ENCODE measurements around the gene TMUB2. TPM values are rescaled to one million over a fixed set of nuclear protein-coding genes. Genes with fewer than 3 reads are reported as not detected.
A peak's percentile ranks its signal among the peaks of the same experiment; 100 is the strongest.

TMUB2 gene
- total and polyA plus RNA-seq, 2 of the 13 experiments (the other 11 are each of a cell fraction or from before 2014, with no cell fraction given), result 26.9 to 50.8 TPM

GRCh38 chr17:44221084-44221861 lies 34.5 kb downstream of the TMUB2 start (continued):
- TF ChIP-seq HMGA1 (CRISPR knock-in tag; conservative IDR thresholded peaks at IDR 0.05) (no peak), POGZ (CRISPR knock-in tag; IDR thresholded peaks at IDR 0.05) (no peak), ZNF761 (CRISPR knock-in tag; conservative IDR thresholded peaks at IDR 0.05) (no peak), ZNF562 (CRISPR knock-in tag; IDR thresholded peaks at IDR 0.05; ENCODE audit: borderline replicate concordance) (no peak), THAP11 (CRISPR knock-in tag; IDR thresholded peaks at IDR 0.05) (no peak; the same call in none of the 2 replicates), SPEN (CRISPR knock-in tag; IDR thresholded peaks at IDR 0.05; ENCODE audit: low read depth) (0 out of 2 replicates have a peak, but pooled peaks have one; percentile 7), HNF4G (IDR thresholded peaks at IDR 0.05; ENCODE audit: borderline replicate concordance, low read depth, low read length) (no peak), HNF4G (CRISPR knock-in tag; IDR thresholded peaks at IDR 0.05; ENCODE audit: borderline replicate concordance, low read depth) (no peak), HOXA9 (CRISPR knock-in tag; IDR thresholded peaks at IDR 0.05; ENCODE audit: borderline replicate concordance) (no peak), ZNF101 (CRISPR knock-in tag; IDR thresholded peaks at IDR 0.05; ENCODE audit: borderline replicate concordance, low read depth) (0 out of 2 replicates have a peak, but pooled peaks have one; percentile 18), RELA (CRISPR knock-in tag; IDR thresholded peaks at IDR 0.05) (0 out of 2 replicates have a peak, but pooled peaks have one; percentile 53), TEAD2 (CRISPR knock-in tag; IDR thresholded peaks at IDR 0.05) (no peak), ZSCAN29 (CRISPR knock-in tag; conservative IDR thresholded peaks at IDR 0.05) (peak; percentile 83), ZNF792 (CRISPR knock-in tag; IDR thresholded peaks at IDR 0.05) (peak; percentile 44; the same call in 1 of the 2 replicates), FOXK2 (IDR thresholded peaks at IDR 0.05) (no peak), SCMH1 (CRISPR knock-in tag; IDR thresholded peaks at IDR 0.05; ENCODE audit: borderline replicate concordance) (no peak), ESRRA (CRISPR knock-in tag; IDR thresholded peaks at IDR 0.05; ENCODE audit: low read depth) (no peak), MAX (IDR thresholded peaks at IDR 0.05) (peak; percentile 70), HDAC2 (CRISPR knock-in tag; IDR thresholded peaks at IDR 0.05) (no peak), ATF7-NPFF (CRISPR knock-in tag; IDR thresholded peaks at IDR 0.05; ENCODE audit: low read depth) (peak; percentile 76; the same call in 1 of the 2 replicates), MAFF (IDR thresholded peaks at IDR 0.05; ENCODE audit: low read depth, low read length) (no peak), SUZ12 (IDR thresholded peaks at IDR 0.05; ENCODE audit: low read depth, low read length) (no peak), GTF2F1 (IDR thresholded peaks at IDR 0.05; ENCODE audit: low read length) (no peak), SALL2 (CRISPR knock-in tag; IDR thresholded peaks at IDR 0.05) (0 out of 2 replicates have a peak, but pooled peaks have one; percentile 44), MEIS2 (CRISPR knock-in tag; IDR thresholded peaks at IDR 0.05) (no peak; the same call in 1 of the 2 replicates), ZUFSP (CRISPR knock-in tag; IDR thresholded peaks at IDR 0.05; ENCODE audit: borderline replicate concordance) (no peak)
- TF ChIP-seq, protein P1, sequence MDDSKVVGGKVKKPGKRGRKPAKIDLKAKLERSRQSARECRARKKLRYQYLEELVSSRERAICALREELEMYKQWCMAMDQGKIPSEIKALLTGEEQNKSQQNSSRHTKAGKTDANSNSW (CRISPR knock-in tag; IDR thresholded peaks at IDR 0.05; ENCODE audit: borderline replicate concordance), result no peak
- TF ChIP-seq, protein P2, sequence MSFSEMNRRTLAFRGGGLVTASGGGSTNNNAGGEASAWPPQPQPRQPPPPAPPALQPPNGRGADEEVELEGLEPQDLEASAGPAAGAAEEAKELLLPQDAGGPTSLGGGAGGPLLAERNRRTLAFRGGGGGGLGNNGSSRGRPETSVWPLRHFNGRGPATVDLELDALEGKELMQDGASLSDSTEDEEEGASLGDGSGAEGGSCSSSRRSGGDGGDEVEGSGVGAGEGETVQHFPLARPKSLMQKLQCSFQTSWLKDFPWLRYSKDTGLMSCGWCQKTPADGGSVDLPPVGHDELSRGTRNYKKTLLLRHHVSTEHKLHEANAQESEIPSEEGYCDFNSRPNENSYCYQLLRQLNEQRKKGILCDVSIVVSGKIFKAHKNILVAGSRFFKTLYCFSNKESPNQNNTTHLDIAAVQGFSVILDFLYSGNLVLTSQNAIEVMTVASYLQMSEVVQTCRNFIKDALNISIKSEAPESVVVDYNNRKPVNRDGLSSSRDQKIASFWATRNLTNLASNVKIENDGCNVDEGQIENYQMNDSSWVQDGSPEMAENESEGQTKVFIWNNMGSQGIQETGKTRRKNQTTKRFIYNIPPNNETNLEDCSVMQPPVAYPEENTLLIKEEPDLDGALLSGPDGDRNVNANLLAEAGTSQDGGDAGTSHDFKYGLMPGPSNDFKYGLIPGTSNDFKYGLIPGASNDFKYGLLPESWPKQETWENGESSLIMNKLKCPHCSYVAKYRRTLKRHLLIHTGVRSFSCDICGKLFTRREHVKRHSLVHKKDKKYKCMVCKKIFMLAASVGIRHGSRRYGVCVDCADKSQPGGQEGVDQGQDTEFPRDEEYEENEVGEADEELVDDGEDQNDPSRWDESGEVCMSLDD (CRISPR knock-in tag; IDR thresholded peaks at IDR 0.05; ENCODE audit: borderline replicate concordance), result no peak

All from HepG2 (cell line).